Panc1 (cell line): ENCODE data around the gene ZCCHC24. TPM values are rescaled to one million over a fixed set of nuclear protein-coding genes. Genes with fewer than 3 reads are reported as not detected.

Experiments
- ATAC-seq: fragments of 200-7000 bp; cut with Tn5 transposase; 2 replicates; pipeline ENCODE4 v1.9.1; 2020; ENCODE audit warnings: mild to moderate bottlenecking, moderate library complexity
- BruUV-seq: library from RNA; stranded (reverse); fragments of 400-500 nt; replicated peaks from 2 replicates; lab custom pipeline; 2021; lab: Mats Ljungman, UMichigan
- CTCF ChIA-PET: fragments of 300-600 bp; sonication (Branson Sonifier 250); formaldehyde crosslinking; loops from one replicate; lab custom pipeline; 2022; ENCODE audit warnings: antibody characterized with exemption; lab: Charles Lee
- POLR2A ChIA-PET: fragments of 300-600 bp; sonication (Branson Sonifier 250); formaldehyde crosslinking; loops from one replicate; lab custom pipeline; 2022; ENCODE audit warnings: antibody characterized with exemption; lab: Charles Lee
- DNase-seq: peaks from one replicate; pipeline ENCODE4 v3.0.0-alpha.2; 2010; ENCODE audit warnings: low read depth, low spot score
- H3K27ac ChIP-seq: 2 replicates; pipeline ENCODE4 v1.5.1; 2011; ENCODE audit warnings: mild to moderate bottlenecking, low read length, inconsistent platforms
- H3K27me3 ChIP-seq: fragments of 200-500 bp; sonication (Bioruptor generic); 2 replicates; pipeline ENCODE4 v1.6.0; 2014; ENCODE audit warnings: low read length, inconsistent platforms; ENCODE audit not compliant: control insufficient read depth, insufficient read depth
- H3K36me3 ChIP-seq: fragments of 200-500 bp; sonication (Bioruptor generic); 2 replicates; pipeline ENCODE4 v1.5.1; 2014; ENCODE audit warnings: inconsistent platforms, mild to moderate bottlenecking, low read length, moderate library complexity; ENCODE audit not compliant: control insufficient read depth, insufficient read depth
- H3K4me1 ChIP-seq: 2 replicates; pipeline ENCODE4 v1.5.1; 2011; ENCODE audit warnings: inconsistent platforms, mild to moderate bottlenecking, low read length, moderate library complexity; ENCODE audit not compliant: control insufficient read depth, insufficient read depth
- H3K4me3 ChIP-seq, 2 experiments: 2 replicates each; pipeline ENCODE4 v1.5.1; 2011 to 2012; ENCODE audit warnings: low read depth in 2 of 2, low read length in 2 of 2, mild to moderate bottlenecking in 2 of 2, inconsistent platforms in 1 of 2, moderate library complexity in 1 of 2
- H3K9me3 ChIP-seq: fragments of 200-500 bp; sonication (Bioruptor generic); 2 replicates; pipeline ENCODE4 v1.5.1; 2014; ENCODE audit warnings: low read depth, mild to moderate bottlenecking, inconsistent platforms, low read length, moderate library complexity; ENCODE audit not compliant: control insufficient read depth, insufficient read depth
- POLR2AphosphoS5 ChIP-seq: IDR thresholded peaks from 2 replicates; pipeline ENCODE4 v1.6.1; 2012; ENCODE audit warnings: mild to moderate bottlenecking, low read depth, low read length, moderate library complexity
- REST ChIP-seq, 2 experiments: IDR thresholded peaks; 2 replicates each; pipeline ENCODE4 v1.6.1; 2011 to 2012; ENCODE audit warnings: low read depth in 2 of 2, control low read depth in 1 of 2, low read length in 1 of 2, mild to moderate bottlenecking in 1 of 2, moderate library complexity in 1 of 2; ENCODE audit not compliant: insufficient read depth in 1 of 2
- SIN3A ChIP-seq: IDR thresholded peaks from 2 replicates; pipeline ENCODE4 v1.6.1; 2012; ENCODE audit warnings: low read depth, mild to moderate bottlenecking, low read length, moderate library complexity, borderline replicate concordance; ENCODE audit not compliant: insufficient read depth
- TCF7L2 ChIP-seq: IDR thresholded peaks from 2 replicates; pipeline ENCODE4 v1.6.1; 2011; ENCODE audit warnings: mild to moderate bottlenecking, low read depth, low read length, inconsistent platforms
- in situ Hi-C: cut with HindIII; loops from 2 replicates; pipeline ENCODE4 v1.10.0; 2016; ENCODE audit warnings: low sequenced_read_pairs, low pct_unique_long_range_greater_than_20kb
- intact Hi-C: fragments of 100-400 bp; cut with micrococcal nuclease; formaldehyde crosslinking; loops from one replicate; pipeline ENCODE4 v1.10.0; 2022; ENCODE audit not compliant: unreplicated experiment
- total RNA-seq: library from RNA; stranded (reverse); gene quantifications from one replicate; pipeline ENCODE4 v1.2.1, GENCODE V29; 2021; ENCODE audit not compliant: unreplicated experiment
- TF ChIP-seq, protein P1 (sequence below): fragments of 450-650 bp; IDR thresholded peaks from 2 replicates; pipeline ENCODE4 v1.5.1; 2017; ENCODE audit warnings: mild to moderate bottlenecking

Gene ZCCHC24
- total RNA-seq, 1 experiment from 2014 or later = 7.8 TPM

GRCh38 chr10:79385392-79385795 lies 60.0 kb downstream of the ZCCHC24 start:
- intact Hi-C loops (no loop called here), in situ Hi-C loops (no loop called here)
- CTCF ChIA-PET = no interaction called here
- TF ChIP-seq REST (IDR thresholded peaks at IDR 0.05; ENCODE audit: insufficient read depth in 1 of 2, low read depth in 2 of 2, low read length in 1 of 2) = no peak
- TF ChIP-seq TCF7L2 = no peak
- no peak for TF ChIP-seq POLR2AphosphoS5
- TF ChIP-seq, protein P1, sequence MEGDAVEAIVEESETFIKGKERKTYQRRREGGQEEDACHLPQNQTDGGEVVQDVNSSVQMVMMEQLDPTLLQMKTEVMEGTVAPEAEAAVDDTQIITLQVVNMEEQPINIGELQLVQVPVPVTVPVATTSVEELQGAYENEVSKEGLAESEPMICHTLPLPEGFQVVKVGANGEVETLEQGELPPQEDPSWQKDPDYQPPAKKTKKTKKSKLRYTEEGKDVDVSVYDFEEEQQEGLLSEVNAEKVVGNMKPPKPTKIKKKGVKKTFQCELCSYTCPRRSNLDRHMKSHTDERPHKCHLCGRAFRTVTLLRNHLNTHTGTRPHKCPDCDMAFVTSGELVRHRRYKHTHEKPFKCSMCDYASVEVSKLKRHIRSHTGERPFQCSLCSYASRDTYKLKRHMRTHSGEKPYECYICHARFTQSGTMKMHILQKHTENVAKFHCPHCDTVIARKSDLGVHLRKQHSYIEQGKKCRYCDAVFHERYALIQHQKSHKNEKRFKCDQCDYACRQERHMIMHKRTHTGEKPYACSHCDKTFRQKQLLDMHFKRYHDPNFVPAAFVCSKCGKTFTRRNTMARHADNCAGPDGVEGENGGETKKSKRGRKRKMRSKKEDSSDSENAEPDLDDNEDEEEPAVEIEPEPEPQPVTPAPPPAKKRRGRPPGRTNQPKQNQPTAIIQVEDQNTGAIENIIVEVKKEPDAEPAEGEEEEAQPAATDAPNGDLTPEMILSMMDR = no peak
- TF ChIP-seq SIN3A = no peak
- H3K36me3 ChIP-seq = no peaks in the 10 kb centered on the region
- H3K4me1 ChIP-seq = peaks cover 2% of the 10 kb centered on the region; the same call in 1 of the 2 replicates
- ATAC-seq (no peak), DNase-seq (no peak)
- POLR2A ChIA-PET = no interaction called here
- no peaks in the 10 kb centered on the region for H3K27me3 ChIP-seq
- no TSS peak for BruUV-seq
- H3K9me3 ChIP-seq = no peaks in the 10 kb centered on the region
- no peak overlapping the region for H3K4me3 ChIP-seq
- H3K27ac ChIP-seq = no peak overlapping the region

DNA sequence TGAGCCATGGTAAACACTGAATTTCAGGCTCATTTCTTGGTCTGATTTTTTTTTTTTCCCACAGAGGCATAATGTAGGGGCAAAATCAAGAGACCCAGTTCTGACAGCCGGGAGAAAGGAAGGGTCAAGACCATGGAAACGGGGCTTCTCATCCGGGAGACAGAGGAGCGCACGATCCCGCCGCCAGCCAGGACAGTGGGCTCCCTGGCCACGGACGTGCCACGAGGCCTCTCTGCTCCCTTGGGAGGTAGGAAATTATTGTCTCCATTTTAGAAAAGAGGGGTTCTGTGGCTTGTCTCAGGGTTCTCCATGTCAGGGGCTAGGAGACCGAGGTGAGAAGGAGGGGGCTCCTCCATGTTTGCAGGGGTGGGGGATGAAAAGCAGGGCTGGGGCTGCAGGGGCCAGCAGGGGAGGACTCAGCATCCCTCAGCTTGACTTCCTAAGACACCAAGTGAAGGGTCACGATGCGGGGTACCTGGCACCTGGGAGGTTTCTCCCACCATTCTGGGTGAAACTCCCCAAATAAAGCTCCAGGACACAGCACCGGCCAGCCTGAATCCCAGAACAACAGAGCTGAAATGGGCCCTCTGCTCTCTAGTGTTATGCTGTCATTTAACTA lies 60.5 kb downstream of the ZCCHC24 start:
- ChIA-PET CTCF (no interaction called here), POLR2A (no interaction called here)
- H3K27ac ChIP-seq = no peak overlapping the region
- no peak for DNase-seq
- in situ Hi-C loops = no loop called here
- ATAC-seq = no peak
- TF ChIP-seq, protein P1 = no peak
- no peak for TF ChIP-seq POLR2AphosphoS5
- no peak for TF ChIP-seq REST (IDR thresholded peaks at IDR 0.05; ENCODE audit: insufficient read depth in 1 of 2, low read depth in 2 of 2, low read length in 1 of 2)
- TF ChIP-seq SIN3A = no peak
- no peak for TF ChIP-seq TCF7L2
- H3K9me3 ChIP-seq = no peaks in the 10 kb centered on the region
- H3K36me3 ChIP-seq = no peaks in the 10 kb centered on the region
- H3K4me1 ChIP-seq = peaks cover 6% of the 10 kb centered on the region; the same call in 1 of the 2 replicates
- no peak overlapping the region for H3K4me3 ChIP-seq
- intact Hi-C loops = no loop called here
- no peaks in the 10 kb centered on the region for H3K27me3 ChIP-seq
- no TSS peak for BruUV-seq
